Upper lobe of right lung (tissue), 1 donor: Measurements from ENCODE around the gene PAPOLA. TPM values are rescaled to one million over a fixed set of nuclear protein-coding genes. Genes with fewer than 3 reads are reported as not detected.

Source experiments
- ATAC-seq: fragments of 200-7000 bp; cut with Tn5 transposase; one replicate; pipeline ENCODE4 v1.9.1; 2020; ENCODE audit warnings: mild to moderate bottlenecking, moderate library complexity
- DNase-seq: peaks from one replicate; pipeline ENCODE4 v3.0.0-alpha.2; 2020
- H3K27ac ChIP-seq: fragments of 200-600 bp; one replicate; pipeline ENCODE4 v1.8.0; 2022
- H3K27me3 ChIP-seq: fragments of 200-600 bp; one replicate; pipeline ENCODE4 v1.8.0; 2022; ENCODE audit warnings: mild to moderate bottlenecking
- H3K36me3 ChIP-seq: fragments of 200-600 bp; one replicate; pipeline ENCODE4 v1.8.0; 2022
- H3K4me1 ChIP-seq: fragments of 200-600 bp; one replicate; pipeline ENCODE4 v1.8.0; 2022
- H3K4me3 ChIP-seq: fragments of 200-600 bp; one replicate; pipeline ENCODE4 v1.8.0; 2022; ENCODE audit warnings: mild to moderate bottlenecking
- H3K9me3 ChIP-seq: fragments of 200-600 bp; one replicate; pipeline ENCODE4 v1.8.0; 2022
- intact Hi-C: fragments of 100-400 bp; cut with DNase I; formaldehyde crosslinking; loops from one replicate; pipeline ENCODE4 v1.11.0; 2022
- total RNA-seq: library from RNA; stranded (reverse); fragmentation: NEBNext Ultra II Directional; extraction: Animal tissue kit (Norgen Biotek cat#: 25700); gene quantifications from one replicate; pipeline ENCODE4 v1.2.1, GENCODE V29; 2021
- TF ChIP-seq, protein P1 (sequence below): fragments of 200-600 bp; IDR thresholded peaks from one replicate; pipeline ENCODE4 v1.8.0; 2022; ENCODE audit warnings: antibody characterized with exemption
- donor health status: DM: no; HTN: yes; CAD: no; lungs with severe emphysema.

PAPOLA gene
- total RNA-seq, 1 donor from 2014 or later, result 153 TPM

DNA sequence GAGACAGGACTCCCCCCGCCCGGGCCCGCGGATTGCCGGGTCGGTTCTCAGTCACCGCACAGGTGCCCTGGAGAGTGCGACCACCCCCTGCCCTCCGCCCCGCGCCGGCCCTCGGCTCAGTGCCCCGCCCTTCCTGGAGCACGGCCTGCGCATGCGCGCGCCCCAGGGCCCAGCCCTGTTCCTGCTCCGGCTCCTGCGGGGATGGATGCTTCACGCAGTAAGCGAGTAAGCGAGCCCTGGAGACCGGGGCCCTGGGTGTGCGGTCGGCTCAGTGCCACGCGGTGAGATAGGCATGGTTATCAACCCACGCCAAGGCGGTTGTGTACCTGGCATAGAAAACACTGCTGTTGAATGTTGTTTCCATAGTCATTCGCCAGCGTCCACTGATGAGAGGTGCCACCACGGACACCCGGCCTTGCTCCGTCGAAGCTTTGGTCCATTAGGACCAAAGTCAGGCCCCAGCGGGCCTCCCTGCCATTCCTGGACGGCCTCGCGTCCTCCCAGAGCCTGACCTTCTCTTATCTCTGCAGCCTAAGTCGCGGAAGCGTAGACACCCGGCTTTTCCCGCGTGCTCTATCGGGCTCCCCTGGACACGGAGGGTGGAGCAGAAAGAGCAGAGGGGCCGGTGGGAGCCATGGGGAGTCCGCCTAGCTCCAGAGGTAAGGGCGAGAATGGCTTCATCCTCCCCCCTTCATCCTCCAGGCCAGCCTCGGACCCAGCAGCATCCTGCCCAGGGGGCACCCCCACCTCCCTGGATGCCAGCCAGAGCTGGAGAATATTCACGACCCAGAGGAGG, 90.6 kb downstream of the PAPOLA start:
- TF ChIP-seq, protein P1, sequence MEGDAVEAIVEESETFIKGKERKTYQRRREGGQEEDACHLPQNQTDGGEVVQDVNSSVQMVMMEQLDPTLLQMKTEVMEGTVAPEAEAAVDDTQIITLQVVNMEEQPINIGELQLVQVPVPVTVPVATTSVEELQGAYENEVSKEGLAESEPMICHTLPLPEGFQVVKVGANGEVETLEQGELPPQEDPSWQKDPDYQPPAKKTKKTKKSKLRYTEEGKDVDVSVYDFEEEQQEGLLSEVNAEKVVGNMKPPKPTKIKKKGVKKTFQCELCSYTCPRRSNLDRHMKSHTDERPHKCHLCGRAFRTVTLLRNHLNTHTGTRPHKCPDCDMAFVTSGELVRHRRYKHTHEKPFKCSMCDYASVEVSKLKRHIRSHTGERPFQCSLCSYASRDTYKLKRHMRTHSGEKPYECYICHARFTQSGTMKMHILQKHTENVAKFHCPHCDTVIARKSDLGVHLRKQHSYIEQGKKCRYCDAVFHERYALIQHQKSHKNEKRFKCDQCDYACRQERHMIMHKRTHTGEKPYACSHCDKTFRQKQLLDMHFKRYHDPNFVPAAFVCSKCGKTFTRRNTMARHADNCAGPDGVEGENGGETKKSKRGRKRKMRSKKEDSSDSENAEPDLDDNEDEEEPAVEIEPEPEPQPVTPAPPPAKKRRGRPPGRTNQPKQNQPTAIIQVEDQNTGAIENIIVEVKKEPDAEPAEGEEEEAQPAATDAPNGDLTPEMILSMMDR, result no peak
- peak overlapping the region; percentile 50 for H3K4me3 ChIP-seq
- no peaks in the 10 kb centered on the region for H3K36me3 ChIP-seq
- DNase-seq (peak; percentile 72), ATAC-seq (peak; percentile 78)
- intact Hi-C loops, result no loop called here
- no peaks in the 10 kb centered on the region for H3K9me3 ChIP-seq
- no peak overlapping the region for H3K27ac ChIP-seq
- peaks cover 15% of the 10 kb centered on the region for H3K27me3 ChIP-seq
- peaks cover 5% of the 10 kb centered on the region for H3K4me1 ChIP-seq

DNA sequence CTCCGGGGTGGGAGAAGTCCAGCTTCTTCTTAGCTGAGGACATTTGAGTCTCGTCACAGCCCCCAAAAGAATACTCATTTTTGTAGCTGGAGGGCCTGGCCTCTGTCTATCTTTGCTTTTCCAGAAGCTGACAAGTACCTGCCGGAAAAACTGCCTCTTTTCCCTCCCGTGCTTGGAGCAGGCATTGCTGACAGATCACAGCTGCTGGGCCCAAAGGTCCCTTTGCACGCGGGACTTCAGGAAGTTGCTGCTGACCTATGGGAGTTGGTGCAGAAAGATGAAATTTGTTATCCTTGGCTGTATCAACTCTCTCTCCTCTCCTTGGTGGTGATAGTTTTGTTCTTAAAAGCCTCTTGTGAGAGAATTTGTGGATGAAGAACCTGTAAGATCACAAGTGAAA, 92.8 kb downstream of the PAPOLA start:
- DNase-seq (peak; percentile 33), ATAC-seq (no peak)
- no peak overlapping the region for H3K4me3 ChIP-seq
- no peaks in the 10 kb centered on the region for H3K36me3 ChIP-seq
- TF ChIP-seq, protein P1, result no peak
- peaks cover 5% of the 10 kb centered on the region for H3K4me1 ChIP-seq
- H3K27ac ChIP-seq, result no peak overlapping the region
- peaks cover 15% of the 10 kb centered on the region for H3K27me3 ChIP-seq
- H3K9me3 ChIP-seq, result no peaks in the 10 kb centered on the region
- intact Hi-C loops, result no loop called here

DNA sequence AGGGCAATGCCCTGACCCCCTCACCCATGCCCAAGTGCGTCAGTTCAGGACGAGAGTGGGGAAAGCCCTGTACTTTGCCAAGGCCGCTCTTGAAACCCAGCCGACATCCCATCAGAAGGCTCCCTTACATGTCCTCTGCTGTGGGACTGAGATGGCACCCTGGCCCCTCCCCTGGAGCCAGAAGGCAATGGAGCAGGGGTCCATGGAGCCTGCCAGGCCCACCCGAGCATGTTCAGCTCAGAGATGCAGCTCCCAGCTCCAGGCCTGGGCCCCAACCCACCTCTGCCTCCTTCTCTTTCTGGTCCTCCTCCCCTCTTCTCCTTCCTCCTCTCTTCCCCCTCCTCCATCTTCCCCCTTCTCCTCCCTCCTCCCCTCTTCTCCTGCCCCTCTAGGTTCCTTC, 95.5 kb downstream of the PAPOLA start:
- Histone ChIP-seq H3K27me3 (peaks cover 10% of the 10 kb centered on the region), H3K4me3 (no peak overlapping the region), H3K36me3 (no peaks in the 10 kb centered on the region), H3K9me3 (no peaks in the 10 kb centered on the region), H3K27ac (no peak overlapping the region), H3K4me1 (peaks cover 3% of the 10 kb centered on the region)
- DNase-seq (no peak), ATAC-seq (no peak)
- TF ChIP-seq, protein P1, result no peak
- intact Hi-C loops, result no loop called here

DNA sequence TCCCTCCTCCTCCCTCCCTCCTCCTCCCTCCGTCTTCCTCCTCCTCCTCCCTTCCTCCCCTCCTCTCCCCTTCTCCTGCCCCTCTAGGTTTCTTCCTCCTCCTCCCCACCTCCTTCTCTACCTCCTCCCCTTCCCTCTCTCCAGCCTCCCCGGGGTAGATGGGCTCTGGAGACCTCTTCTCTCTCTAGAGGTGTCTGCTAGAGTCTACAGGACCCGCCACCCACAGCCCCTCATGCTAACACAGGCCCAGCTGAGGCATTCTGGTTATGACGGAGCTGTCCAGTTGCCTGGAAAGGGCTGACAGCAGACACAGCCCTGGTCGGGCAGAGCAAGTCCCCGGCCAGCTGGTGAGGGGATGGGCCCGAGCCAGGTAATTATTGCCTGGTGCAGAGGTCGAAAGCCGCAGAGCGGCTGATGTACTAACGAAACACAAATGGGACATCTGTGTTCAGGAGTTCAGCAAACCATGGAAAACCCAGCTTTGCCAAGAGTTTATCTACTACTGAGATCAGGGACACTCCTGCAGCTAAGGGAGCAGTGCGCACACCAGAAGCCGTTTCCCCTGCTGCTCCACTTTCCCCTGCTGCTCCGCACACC, 96.2 kb downstream of the PAPOLA start:
- ATAC-seq (no peak), DNase-seq (no peak)
- Histone ChIP-seq H3K4me3 (no peak overlapping the region), H3K9me3 (no peaks in the 10 kb centered on the region), H3K27ac (no peak overlapping the region), H3K36me3 (no peaks in the 10 kb centered on the region), H3K27me3 (peaks cover 3% of the 10 kb centered on the region), H3K4me1 (no peaks in the 10 kb centered on the region)
- TF ChIP-seq, protein P1, result no peak
- intact Hi-C loops, result no loop called here

DNA sequence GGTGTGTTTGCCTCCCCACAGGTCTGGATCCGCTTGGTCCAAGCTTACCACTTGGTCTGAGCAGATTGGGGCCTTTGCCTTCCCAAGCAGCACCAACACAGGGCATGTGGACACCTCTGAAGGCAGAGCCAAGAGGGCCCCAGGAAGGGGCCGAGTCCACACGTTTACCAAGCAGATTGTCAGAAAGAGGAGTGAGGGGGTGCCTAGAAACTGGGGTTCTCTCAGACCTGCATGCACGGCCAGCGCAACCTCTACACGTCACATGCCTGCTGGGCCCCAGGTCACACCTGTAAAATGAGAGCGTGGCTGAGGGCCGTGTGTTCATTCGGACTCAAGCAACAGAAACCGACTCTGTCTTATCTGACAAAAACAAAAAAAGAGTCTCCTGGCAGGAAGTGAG, 96.9 kb downstream of the PAPOLA start:
- Histone ChIP-seq H3K4me1 (no peaks in the 10 kb centered on the region), H3K27ac (no peak overlapping the region), H3K36me3 (no peaks in the 10 kb centered on the region), H3K9me3 (no peaks in the 10 kb centered on the region), H3K27me3 (no peaks in the 10 kb centered on the region), H3K4me3 (no peak overlapping the region)
- intact Hi-C loops, result no loop called here
- TF ChIP-seq, protein P1, result no peak
- no peak for ATAC-seq
- no peak for DNase-seq
